WTC11 (cell line): ENCODE data around the gene RYR2.

Experiments used
- CBFB ChIP-seq: sonication (generic); formaldehyde crosslinking; IDR thresholded peaks from 2 replicates; pipeline ENCODE4 v1.8.1; 2022; ENCODE audit warnings: mild to moderate bottlenecking, low read depth, missing genetic modification reagents
- CTCF ChIP-seq: fragments of 200-600 bp; IDR thresholded peaks from 2 replicates; pipeline ENCODE4 v1.8.0; 2022; ENCODE audit warnings: antibody characterized with exemption
- ESRRA ChIP-seq: sonication (generic); formaldehyde crosslinking; IDR thresholded peaks from 2 replicates; pipeline ENCODE4 v1.8.1; 2022; ENCODE audit warnings: mild to moderate bottlenecking, missing genetic modification reagents, borderline replicate concordance
- JUN ChIP-seq: sonication (generic); formaldehyde crosslinking; IDR thresholded peaks from 2 replicates; pipeline ENCODE4 v1.8.0; 2023; ENCODE audit warnings: mild to moderate bottlenecking, missing genetic modification reagents
- MAX ChIP-seq: sonication (generic); formaldehyde crosslinking; IDR thresholded peaks from 2 replicates; pipeline ENCODE4 v1.8.0; 2022; ENCODE audit warnings: mild to moderate bottlenecking, missing genetic modification reagents
- TCF7 ChIP-seq: sonication (generic); formaldehyde crosslinking; IDR thresholded peaks from 2 replicates; pipeline ENCODE4 v1.8.0; 2022; ENCODE audit warnings: mild to moderate bottlenecking, low read depth, missing genetic modification reagents, moderate library complexity
- USF1 ChIP-seq: sonication (generic); formaldehyde crosslinking; IDR thresholded peaks from 2 replicates; pipeline ENCODE4 v1.8.0; 2022; ENCODE audit warnings: mild to moderate bottlenecking, missing genetic modification reagents
- USF2 ChIP-seq: sonication (generic); formaldehyde crosslinking; IDR thresholded peaks from 2 replicates; pipeline ENCODE4 v1.8.1; 2023; ENCODE audit warnings: mild to moderate bottlenecking, missing genetic modification reagents, moderate library complexity
- ZNF138 ChIP-seq: sonication (generic); formaldehyde crosslinking; conservative IDR thresholded peaks from 2 replicates; pipeline ENCODE4 v1.8.1; 2022; ENCODE audit warnings: mild to moderate bottlenecking, moderate library complexity, missing genetic modification reagents

- TF ChIP-seq USF2 (CRISPR knock-in tag) (no peak), CTCF (peak; percentile 78), MAX (CRISPR knock-in tag) (no peak), ESRRA (CRISPR knock-in tag) (no peak), TCF7 (no peak), CBFB (no peak), ZNF138 (no peak), USF1 (no peak), JUN (CRISPR knock-in tag) (no peak)
Observed at GRCh38 chr1:237851210-237851845, 809.3 kb downstream of the RYR2 start.
